MM.1S (cell line): ENCODE results near the gene NEURL1B.

Source experiments
- DNase-seq: peaks from one replicate; pipeline ENCODE4 v3.0.0-alpha.2; 2015
- H2AFZ ChIP-seq: fragments of 300-600 bp; sonication (generic); 2 replicates; pipeline ENCODE4 v1.6.0; 2016; ENCODE audit warnings: antibody characterized with exemption, low read length
- H3F3A ChIP-seq: fragments of 300-600 bp; sonication (generic); 2 replicates; pipeline ENCODE4 v1.6.1; 2016; ENCODE audit warnings: mild to moderate bottlenecking, antibody characterized with exemption, low read length, moderate library complexity, mixed read lengths; ENCODE audit not compliant: insufficient read depth
- H3K27ac ChIP-seq: fragments of 300-600 bp; sonication (generic); 2 replicates; pipeline ENCODE4 v1.5.1; 2016; ENCODE audit warnings: mild to moderate bottlenecking, low read length
- H3K27me3 ChIP-seq: fragments of 300-600 bp; sonication (generic); replicated peaks from 2 replicates; pipeline ENCODE4 v1.6.0; 2016; ENCODE audit warnings: low read length; ENCODE audit not compliant: insufficient read depth
- H3K36me3 ChIP-seq: fragments of 300-600 bp; sonication (generic); replicated peaks from 2 replicates; pipeline ENCODE4 v1.6.1; 2016; ENCODE audit warnings: mild to moderate bottlenecking, low read length, mixed read lengths; ENCODE audit not compliant: insufficient read depth
- H3K4me1 ChIP-seq: fragments of 300-600 bp; sonication (generic); 2 replicates; pipeline ENCODE4 v1.6.1; 2016; ENCODE audit warnings: low read length, mixed read lengths
- H3K4me2 ChIP-seq: fragments of 300-600 bp; sonication (generic); 2 replicates; pipeline ENCODE4 v1.6.0; 2016; ENCODE audit warnings: low read depth, low read length
- H3K4me3 ChIP-seq: fragments of 300-600 bp; sonication (generic); 2 replicates; pipeline ENCODE4 v1.5.1; 2016; ENCODE audit warnings: low read length, mixed read lengths
- H3K79me2 ChIP-seq: fragments of 300-600 bp; sonication (generic); 2 replicates; pipeline ENCODE4 v1.6.1; 2016; ENCODE audit warnings: mixed run types, low read length, mixed read lengths
- H3K9ac ChIP-seq: fragments of 300-600 bp; sonication (generic); 2 replicates; pipeline ENCODE4 v1.6.1; 2016; ENCODE audit warnings: low read length, mixed read lengths
- H3K9me2 ChIP-seq: fragments of 300-600 bp; sonication (generic); replicated peaks from 2 replicates; pipeline ENCODE4 v1.6.1; 2016; ENCODE audit warnings: mild to moderate bottlenecking, low read length, mixed read lengths; ENCODE audit not compliant: insufficient read depth
- H3K9me3 ChIP-seq: fragments of 300-600 bp; sonication (generic); replicated peaks from 2 replicates; pipeline ENCODE4 v1.6.1; 2016; ENCODE audit warnings: mild to moderate bottlenecking, low read length, mixed read lengths; ENCODE audit not compliant: insufficient read depth
- H4K20me1 ChIP-seq: fragments of 300-600 bp; sonication (generic); 2 replicates; pipeline ENCODE4 v1.6.1; 2016; ENCODE audit warnings: mild to moderate bottlenecking, low read length, moderate library complexity, mixed read lengths; ENCODE audit not compliant: insufficient read depth
- EZH2 ChIP-seq: fragments of 300-600 bp; sonication (generic); optimal IDR thresholded peaks from 2 replicates; pipeline ENCODE3; 2017; ENCODE audit warnings: low read depth, mild to moderate bottlenecking, antibody characterized with exemption, low read length, mixed read lengths
- EZH2phosphoT487 ChIP-seq: fragments of 300-600 bp; sonication (generic); IDR thresholded peaks from 2 replicates; pipeline ENCODE4 v1.6.1; 2018; ENCODE audit warnings: antibody characterized with exemption, low read length
- TF ChIP-seq, protein P1 (sequence below): fragments of 300-600 bp; sonication (generic); IDR thresholded peaks from 2 replicates; pipeline ENCODE4 v1.5.1; 2016; ENCODE audit warnings: antibody characterized with exemption, low read length, mixed read lengths

Gene NEURL1B

DNA sequence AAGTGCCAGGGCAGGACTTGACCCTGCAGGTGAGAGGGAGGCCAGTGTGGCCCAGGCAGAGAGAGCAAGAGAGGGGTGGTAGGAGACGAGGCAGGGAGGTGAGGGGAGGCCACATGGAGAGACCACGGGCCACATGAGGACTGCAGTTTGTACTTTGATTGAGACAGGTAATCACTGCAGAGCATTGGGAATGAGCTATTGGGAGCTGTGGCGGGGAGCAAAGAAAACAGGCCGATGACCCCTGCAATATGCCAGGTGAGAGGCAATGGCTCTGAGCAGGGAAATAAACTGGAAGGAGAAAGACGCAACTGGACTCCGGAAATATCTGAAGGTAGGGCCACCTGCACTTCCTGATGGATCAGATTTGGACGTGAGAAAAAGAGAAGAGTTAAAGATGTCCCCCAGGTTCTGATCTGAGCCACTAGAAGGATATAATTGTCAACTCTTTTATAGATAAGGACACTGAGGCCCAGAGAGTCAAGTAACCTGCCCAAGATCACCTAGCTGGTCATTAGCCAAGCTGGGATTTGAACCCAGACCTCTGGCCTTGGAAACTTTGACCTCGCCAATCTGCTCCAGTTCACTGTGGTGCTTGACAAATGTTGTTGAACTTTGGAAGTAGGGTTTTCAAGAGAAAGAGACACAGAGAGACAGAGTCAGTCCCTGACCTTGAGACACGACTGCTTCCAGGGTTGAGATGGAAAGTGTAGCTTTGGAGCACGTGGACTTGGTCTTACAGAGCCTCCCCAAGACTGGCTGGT is 87.6 kb downstream of the NEURL1B start:
- Histone ChIP-seq H3K79me2 (no peaks in the 10 kb centered on the region), H3K4me2 (no peak overlapping the region), H3K36me3 (no peaks in the 10 kb centered on the region), H3K9me2 (no peaks in the 10 kb centered on the region), H3K9me3 (no peaks in the 10 kb centered on the region), H3K9ac (no peak overlapping the region), H3K4me3 (no peak overlapping the region), H3K27me3 (no peaks in the 10 kb centered on the region), H3K4me1 (no peaks in the 10 kb centered on the region), H2AFZ (no peak overlapping the region), H3K27ac (no peak overlapping the region), H3F3A (no peaks in the 10 kb centered on the region), H4K20me1 (no peaks in the 10 kb centered on the region)
- TF ChIP-seq EZH2 = no peak
- TF ChIP-seq, protein P1, sequence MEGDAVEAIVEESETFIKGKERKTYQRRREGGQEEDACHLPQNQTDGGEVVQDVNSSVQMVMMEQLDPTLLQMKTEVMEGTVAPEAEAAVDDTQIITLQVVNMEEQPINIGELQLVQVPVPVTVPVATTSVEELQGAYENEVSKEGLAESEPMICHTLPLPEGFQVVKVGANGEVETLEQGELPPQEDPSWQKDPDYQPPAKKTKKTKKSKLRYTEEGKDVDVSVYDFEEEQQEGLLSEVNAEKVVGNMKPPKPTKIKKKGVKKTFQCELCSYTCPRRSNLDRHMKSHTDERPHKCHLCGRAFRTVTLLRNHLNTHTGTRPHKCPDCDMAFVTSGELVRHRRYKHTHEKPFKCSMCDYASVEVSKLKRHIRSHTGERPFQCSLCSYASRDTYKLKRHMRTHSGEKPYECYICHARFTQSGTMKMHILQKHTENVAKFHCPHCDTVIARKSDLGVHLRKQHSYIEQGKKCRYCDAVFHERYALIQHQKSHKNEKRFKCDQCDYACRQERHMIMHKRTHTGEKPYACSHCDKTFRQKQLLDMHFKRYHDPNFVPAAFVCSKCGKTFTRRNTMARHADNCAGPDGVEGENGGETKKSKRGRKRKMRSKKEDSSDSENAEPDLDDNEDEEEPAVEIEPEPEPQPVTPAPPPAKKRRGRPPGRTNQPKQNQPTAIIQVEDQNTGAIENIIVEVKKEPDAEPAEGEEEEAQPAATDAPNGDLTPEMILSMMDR = no peak
- TF ChIP-seq EZH2phosphoT487 = no peak
- no peak for DNase-seq

DNA sequence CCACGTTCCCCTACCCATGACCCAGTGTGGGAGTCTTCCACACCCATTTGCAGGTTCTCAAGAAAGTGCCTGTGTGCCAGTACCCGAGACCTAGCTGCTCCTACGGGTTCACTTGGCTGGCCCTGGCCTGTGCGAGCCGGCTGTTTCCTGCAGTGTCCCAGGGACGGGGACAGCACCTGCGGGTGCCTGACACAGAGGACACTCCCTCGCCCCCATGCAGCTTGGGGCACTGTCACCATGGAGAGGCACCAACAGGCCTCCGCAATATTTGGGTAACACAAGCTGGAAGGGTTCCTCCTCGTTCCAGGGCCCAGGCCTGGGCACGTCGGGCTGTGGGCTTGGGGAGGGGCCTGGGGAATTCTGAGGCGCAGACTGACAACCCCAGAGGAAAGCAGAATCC is 88.5 kb downstream of the NEURL1B start:
- Histone ChIP-seq H2AFZ (no peak overlapping the region), H3K4me2 (no peak overlapping the region), H3K4me3 (no peak overlapping the region), H3K9me3 (no peaks in the 10 kb centered on the region), H3F3A (no peaks in the 10 kb centered on the region), H3K9ac (no peak overlapping the region), H4K20me1 (no peaks in the 10 kb centered on the region), H3K4me1 (no peaks in the 10 kb centered on the region), H3K27me3 (no peaks in the 10 kb centered on the region), H3K9me2 (no peaks in the 10 kb centered on the region), H3K27ac (no peak overlapping the region), H3K36me3 (no peaks in the 10 kb centered on the region), H3K79me2 (no peaks in the 10 kb centered on the region)
- TF ChIP-seq EZH2 = no peak
- no peak for TF ChIP-seq EZH2phosphoT487
- TF ChIP-seq, protein P1 = no peak
- no peak for DNase-seq

DNA sequence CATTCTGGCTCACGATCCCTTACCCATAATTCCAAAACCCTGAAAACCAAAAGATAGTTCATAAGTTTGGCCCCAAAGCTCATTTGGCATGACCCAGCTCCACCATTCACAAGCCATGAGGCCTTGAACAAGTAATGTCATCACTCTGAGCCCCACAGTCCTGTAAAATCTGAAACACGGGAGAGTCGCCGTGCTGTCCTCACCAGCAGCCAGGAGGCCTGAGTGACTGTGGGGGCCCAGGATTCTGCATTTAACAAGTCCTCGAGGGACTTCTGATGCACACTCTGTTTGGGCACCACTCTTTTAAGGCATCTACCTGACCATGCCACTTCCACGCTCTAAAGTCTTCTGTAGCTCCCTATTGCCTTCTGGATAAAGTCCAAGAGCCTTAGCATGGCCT is 89.2 kb downstream of the NEURL1B start:
- DNase-seq = no peak
- Histone ChIP-seq H3K4me1 (no peaks in the 10 kb centered on the region), H3K9me3 (no peaks in the 10 kb centered on the region), H3K4me3 (no peak overlapping the region), H3K27me3 (no peaks in the 10 kb centered on the region), H3F3A (no peaks in the 10 kb centered on the region), H2AFZ (no peak overlapping the region), H4K20me1 (no peaks in the 10 kb centered on the region), H3K36me3 (no peaks in the 10 kb centered on the region), H3K27ac (no peak overlapping the region), H3K4me2 (no peak overlapping the region), H3K9ac (no peak overlapping the region), H3K9me2 (no peaks in the 10 kb centered on the region), H3K79me2 (no peaks in the 10 kb centered on the region)
- TF ChIP-seq, protein P1 = no peak
- no peak for TF ChIP-seq EZH2
